Activated naive CD4-positive, alpha-beta T cell (primary cell): ENCODE results near the gene HIC1.

Experiments used
- DNase-seq, 4 experiments: peaks; one replicate each; lab custom pipeline; 2025; lab: John Stamatoyannopoulos, UW

Gene HIC1

DNA sequence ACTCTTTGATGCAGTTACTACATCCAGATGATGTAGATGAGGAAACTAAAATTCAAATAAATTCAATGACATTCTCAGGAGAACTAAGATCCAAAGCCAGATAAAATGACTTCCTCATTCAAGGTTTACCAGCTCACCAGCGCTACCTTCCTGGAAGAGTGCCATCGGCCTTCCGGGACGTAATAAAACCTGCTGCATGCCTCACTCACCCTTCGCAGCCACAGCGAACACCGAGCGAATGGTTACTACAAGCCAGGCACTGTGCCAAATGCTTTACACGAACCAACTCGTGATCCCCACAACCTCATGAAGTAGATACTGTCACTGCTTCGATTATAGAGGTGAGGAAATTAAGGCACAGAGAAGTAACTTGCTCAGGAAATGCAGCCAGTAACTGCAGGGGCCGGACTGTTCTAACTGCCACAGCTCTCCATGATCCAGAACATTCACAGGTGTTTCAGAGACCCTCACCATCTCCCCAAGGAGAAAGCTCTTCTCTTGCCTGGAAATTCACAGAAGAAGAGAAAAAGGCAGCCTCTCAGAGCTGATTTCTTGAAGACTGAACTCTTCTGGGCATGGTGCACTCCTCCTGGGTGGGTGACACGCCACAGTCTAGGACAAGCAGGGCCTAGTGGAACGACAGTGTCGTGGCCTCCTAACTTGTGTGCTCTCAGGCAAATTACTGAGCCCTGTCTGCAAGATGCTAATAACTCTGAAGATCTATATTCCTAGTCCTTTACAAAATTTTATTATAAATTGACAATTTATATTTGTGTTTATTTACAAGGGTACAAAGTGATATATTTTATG lies 46.8 kb downstream of the HIC1 start:
- peak in 2 of 4 experiments; percentile 20 to 53 for DNase-seq

DNA sequence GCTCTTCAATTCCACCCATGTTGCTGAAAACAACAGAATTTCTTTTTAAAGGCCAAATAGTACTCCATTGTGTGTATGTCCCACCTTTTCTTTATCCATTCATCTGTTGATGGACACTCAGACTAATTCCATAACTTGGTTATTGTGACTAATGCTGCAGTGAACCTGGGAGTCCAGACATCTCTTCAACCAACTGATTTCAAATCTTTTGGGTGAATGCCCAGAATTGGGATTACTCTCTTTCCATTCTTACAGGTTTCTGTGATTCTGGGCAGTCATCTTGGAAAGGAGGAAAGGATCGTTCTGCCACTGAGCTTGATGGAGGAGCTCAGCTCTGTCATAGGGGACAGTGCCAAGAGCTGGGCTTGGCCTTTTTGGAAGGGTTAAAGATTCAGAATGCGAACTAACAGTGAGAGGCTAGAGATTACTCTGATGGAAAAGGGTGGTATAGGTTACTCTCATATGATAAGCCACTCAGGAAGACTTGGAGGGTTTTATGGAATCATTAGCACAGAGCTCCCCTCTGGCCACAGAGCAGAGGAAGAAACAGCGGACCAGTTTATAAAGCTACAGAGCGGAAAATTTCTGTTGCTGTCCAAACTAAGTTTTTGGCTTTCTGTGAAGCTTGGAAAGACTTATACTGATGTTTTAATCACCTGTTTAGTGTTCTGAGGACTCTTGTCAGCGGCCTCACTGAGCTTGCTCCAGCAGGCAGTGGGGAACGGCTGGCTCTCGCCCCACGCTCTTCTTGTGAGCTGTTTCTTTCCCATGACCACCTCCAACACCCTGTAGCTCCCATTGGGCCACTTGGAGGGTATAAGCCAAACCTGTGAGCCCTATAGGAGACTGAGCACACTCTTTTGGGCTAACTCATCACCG lies 48.3 kb downstream of the HIC1 start:
- no peak for DNase-seq

DNA sequence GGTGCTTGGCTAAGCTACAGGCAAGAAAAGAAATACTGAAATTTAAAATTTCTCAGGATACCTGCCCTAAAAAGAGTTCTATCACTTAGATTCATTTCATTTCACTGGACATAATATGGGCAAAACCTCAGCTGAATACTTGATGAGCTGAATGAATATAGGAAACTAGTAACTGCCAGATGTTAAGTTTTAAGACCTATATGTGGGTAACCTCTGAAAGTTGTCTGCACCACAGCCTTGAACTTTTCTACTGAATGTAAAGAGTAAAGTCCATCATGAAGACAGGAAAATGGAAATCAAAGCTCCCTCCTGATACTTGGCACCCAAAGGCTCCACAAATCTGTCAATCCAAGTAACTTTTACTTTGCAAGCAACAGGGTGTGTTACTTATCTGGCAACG lies 50.8 kb downstream of the HIC1 start:
- DNase-seq, result no peak

DNA sequence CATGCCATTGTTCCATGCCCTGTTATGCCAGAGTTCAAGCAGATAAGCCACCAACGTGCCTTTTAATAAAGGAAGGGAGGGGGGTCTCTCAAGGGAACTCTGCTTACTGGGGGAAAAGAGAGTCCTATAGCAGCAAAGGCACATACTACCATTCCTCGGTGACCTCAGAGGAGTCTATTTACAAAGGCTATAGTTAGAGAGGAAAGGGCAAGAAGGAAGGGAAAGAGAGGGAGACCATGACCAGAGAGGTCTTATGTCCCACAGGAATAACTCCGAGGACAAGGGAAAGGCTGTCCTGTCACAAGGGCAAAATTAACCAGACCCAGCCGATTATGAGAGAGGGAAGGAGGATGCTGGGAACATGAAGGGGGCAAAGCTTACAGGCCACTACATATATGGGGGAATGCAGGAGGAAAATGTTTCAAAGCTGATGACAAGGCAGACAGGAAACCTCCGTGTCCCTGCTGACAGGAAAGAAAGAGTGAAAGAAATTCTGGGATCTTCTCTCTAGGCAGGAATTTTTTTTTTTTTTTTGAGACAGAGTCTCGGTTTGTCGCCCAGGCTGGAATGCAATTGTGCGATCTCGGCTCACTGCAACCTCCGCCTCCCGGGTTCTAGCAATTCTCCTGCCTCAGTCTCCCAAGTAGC lies 51.5 kb downstream of the HIC1 start:
- no peak for DNase-seq

DNA sequence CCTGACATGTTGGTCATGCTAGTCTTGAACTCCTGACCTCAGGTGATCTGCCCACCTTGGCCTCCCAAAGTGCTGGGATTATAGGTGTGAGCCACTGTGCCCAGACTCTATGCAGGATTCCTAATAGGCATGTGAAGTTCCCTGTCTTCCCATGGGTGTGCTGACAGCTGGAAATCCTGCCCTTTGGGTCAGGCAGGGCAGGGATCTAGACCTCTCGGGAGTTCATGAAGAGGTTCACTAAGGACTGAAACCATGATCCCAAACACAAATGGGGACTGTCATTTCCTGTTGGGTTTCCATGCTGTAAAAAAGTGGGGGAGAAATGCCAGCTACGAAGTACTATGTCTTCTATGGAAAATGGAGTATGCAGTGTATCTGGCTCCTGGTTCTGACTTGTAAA lies 52.1 kb downstream of the HIC1 start:
- no peak for DNase-seq

DNA sequence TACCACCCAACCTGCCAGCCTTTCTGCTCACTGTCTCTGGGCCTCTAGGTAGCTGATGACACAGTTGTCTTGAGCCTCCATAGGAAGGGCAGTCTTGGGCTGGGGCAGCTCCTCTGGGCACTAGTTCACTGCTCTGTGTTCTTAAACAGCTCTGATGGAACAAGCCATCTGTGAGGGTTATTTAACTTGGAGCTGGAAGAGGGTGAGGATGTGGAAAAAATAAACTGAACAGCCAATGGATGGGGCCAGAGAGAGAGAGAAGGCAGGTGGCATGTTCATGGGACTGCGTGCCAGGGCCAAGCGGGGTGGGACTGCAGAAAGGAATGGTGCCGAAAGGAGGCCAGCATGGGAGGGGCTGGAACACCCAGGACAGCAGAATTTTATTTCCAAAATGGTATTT lies 52.6 kb downstream of the HIC1 start:
- no peak for DNase-seq

DNA sequence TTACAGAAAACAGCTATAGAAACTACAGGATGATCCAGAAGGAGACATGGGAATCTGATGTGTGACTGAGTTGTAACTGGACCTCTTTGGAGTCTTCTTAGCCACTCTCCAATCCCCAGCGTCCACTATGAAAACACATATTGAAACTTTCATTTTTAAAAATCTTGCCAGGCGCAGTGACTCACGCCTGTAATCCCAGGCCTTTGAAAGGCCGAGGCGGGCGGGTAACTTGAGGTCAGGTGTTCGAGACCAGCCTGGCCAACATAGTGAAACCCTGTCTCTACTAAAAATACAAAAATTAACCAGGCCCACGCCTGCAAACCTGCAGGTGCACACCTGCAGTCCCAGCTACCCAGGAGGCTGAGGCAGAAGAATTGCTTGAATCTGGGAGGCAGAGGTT lies 53.3 kb downstream of the HIC1 start:
- DNase-seq, result no peak

DNA sequence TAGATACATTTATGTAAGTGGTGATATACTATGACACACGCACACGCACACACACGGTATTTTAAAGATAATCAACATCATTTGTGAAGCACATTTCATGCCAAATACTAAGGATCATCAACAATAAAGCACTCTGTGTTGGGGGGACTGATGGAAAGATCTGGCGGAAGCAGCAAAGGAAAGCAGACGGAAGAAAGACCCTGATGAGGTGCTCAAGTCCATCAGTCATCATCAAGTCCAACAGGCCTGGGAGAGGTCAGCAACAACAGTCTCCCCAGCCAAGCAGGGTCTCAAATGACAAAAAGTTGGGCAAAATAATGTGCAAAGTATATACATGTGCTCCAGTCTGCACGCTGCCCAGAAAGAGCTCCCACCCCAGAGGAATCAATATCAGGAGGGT lies 55.5 kb downstream of the HIC1 start:
- DNase-seq, result no peak

DNA sequence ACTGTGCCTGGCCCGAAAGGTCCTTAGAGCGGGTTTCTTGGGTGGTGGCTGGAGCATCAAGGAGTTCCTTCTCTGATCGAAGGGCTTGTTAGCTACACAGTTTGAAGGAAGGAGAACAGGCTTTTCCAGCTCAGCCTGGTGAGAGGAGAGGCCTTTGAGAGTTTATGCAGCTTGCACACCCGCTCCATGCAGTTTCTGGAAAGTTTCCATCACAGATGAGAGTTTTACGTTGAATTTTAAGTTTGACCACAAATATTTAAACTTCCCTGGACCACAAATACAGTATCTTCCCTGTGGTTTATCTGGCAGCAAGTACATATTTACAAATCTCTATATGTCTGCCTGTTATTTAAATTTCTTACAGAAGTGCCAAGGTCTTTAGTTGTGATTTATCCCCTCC lies 56.8 kb downstream of the HIC1 start:
- DNase-seq, result no peak
